Smooth muscle cell (in vitro differentiated cells): ENCODE results near the gene PITX1. TPM values are rescaled to one million over a fixed set of nuclear protein-coding genes. Genes with fewer than 3 reads are reported as not detected.

ENCODE experiments used
- DNase-seq: peaks from one replicate; lab custom pipeline; 2025; ENCODE audit not compliant: unreplicated experiment; lab: John Stamatoyannopoulos, UW
- H2AFZ ChIP-seq: fragments of 200-600 bp; sonication (generic); 2 replicates; pipeline ENCODE4 v1.6.0; 2016; ENCODE audit warnings: antibody characterized with exemption, low read depth, mild to moderate bottlenecking
- H3F3A ChIP-seq: fragments of 200-600 bp; sonication (generic); 2 replicates; pipeline ENCODE4 v1.6.0; 2017; ENCODE audit warnings: antibody characterized with exemption, low read depth
- H3K27ac ChIP-seq: fragments of 200-600 bp; sonication (generic); 2 replicates; pipeline ENCODE4 v1.5.1; 2016; ENCODE audit warnings: low read depth, mild to moderate bottlenecking
- H3K27me3 ChIP-seq: fragments of 200-600 bp; sonication (generic); 2 replicates; pipeline ENCODE4 v1.6.1; 2016; ENCODE audit warnings: low read depth, mild to moderate bottlenecking
- H3K36me3 ChIP-seq: fragments of 200-600 bp; sonication (generic); 2 replicates; pipeline ENCODE4 v1.5.1; 2016; ENCODE audit warnings: low read depth
- H3K4me1 ChIP-seq: fragments of 200-600 bp; sonication (generic); 2 replicates; pipeline ENCODE4 v1.5.1; 2016; ENCODE audit warnings: low read depth
- H3K4me2 ChIP-seq: fragments of 200-600 bp; sonication (generic); 2 replicates; pipeline ENCODE4 v1.6.0; 2016; ENCODE audit warnings: mild to moderate bottlenecking
- H3K4me3 ChIP-seq: fragments of 200-600 bp; sonication (generic); 2 replicates; pipeline ENCODE4 v1.5.1; 2016; ENCODE audit warnings: mild to moderate bottlenecking
- H3K79me2 ChIP-seq: fragments of 200-600 bp; sonication (generic); 2 replicates; pipeline ENCODE4 v1.6.0; 2016; ENCODE audit warnings: low read depth, mild to moderate bottlenecking
- H3K9ac ChIP-seq: fragments of 200-600 bp; sonication (generic); 2 replicates; pipeline ENCODE4 v1.6.0; 2016; ENCODE audit warnings: low read depth
- H3K9me3 ChIP-seq: fragments of 200-600 bp; sonication (generic); replicated peaks from 2 replicates; pipeline ENCODE4 v1.5.1; 2016; ENCODE audit warnings: low read depth
- H4K20me1 ChIP-seq: fragments of 200-600 bp; sonication (generic); 2 replicates; pipeline ENCODE4 v1.6.0; 2016; ENCODE audit warnings: low read depth
- CTCF ChIP-seq: fragments of 200-600 bp; sonication (generic); IDR thresholded peaks from 2 replicates; pipeline ENCODE4 v1.5.1; 2017; ENCODE audit warnings: borderline replicate concordance, mild to moderate bottlenecking, antibody characterized with exemption; ENCODE audit not compliant: insufficient read depth, poor library complexity, severe bottlenecking
- WGBS: methylation state at CpG from one replicate; pipeline ENCODE4 v1.1.7; 2016; ENCODE audit warnings: low lambda C conversion rate; 5-methylcytosine and 5-hydroxymethylcytosine counted together
- polyA plus RNA-seq: library from polyadenylated mRNA; unstranded; fragments of >200 nt; fragmentation: Nextera tagmentation; extraction: Ambion mirVana; gene quantifications from 2 replicates; pipeline ENCODE4 v1.2.1, GENCODE V29; 2016
- total RNA-seq: library from RNA; depleted of rRNA; stranded (reverse); fragments of >200 nt; gene quantifications from 2 replicates; pipeline ENCODE4 v1.2.3, GENCODE V29; 2014

PITX1 gene
- total and polyA plus RNA-seq, 2 experiments from 2014 or later = 161 to 473 TPM

- Histone ChIP-seq H3K4me3 (no peak overlapping the region), H4K20me1 (no peaks in the 10 kb centered on the region), H3K9me3 (no peaks in the 10 kb centered on the region), H3K27me3 (no peaks in the 10 kb centered on the region), H3K4me1 (no peaks in the 10 kb centered on the region), H3K79me2 (no peaks in the 10 kb centered on the region), H3K36me3 (no peaks in the 10 kb centered on the region), H3K27ac (no peak overlapping the region), H3F3A (no peaks in the 10 kb centered on the region), H3K9ac (no peak overlapping the region), H2AFZ (no peak overlapping the region), H3K4me2 (no peak overlapping the region)
- no peak for TF ChIP-seq CTCF
- WGBS = 30% methylated on average over 8 of the region's 8 CpGs
- no peak for DNase-seq
Measured at GRCh38 chr5:135058331-135058732, 24.3 kb upstream of the PITX1 start.

- no peak for TF ChIP-seq CTCF
- DNase-seq = no peak
- Histone ChIP-seq H3K27ac (no peak overlapping the region), H3K79me2 (no peaks in the 10 kb centered on the region), H3K9ac (no peak overlapping the region), H3K4me2 (no peak overlapping the region), H3K4me3 (no peak overlapping the region), H3K27me3 (no peaks in the 10 kb centered on the region), H4K20me1 (no peaks in the 10 kb centered on the region), H2AFZ (no peak overlapping the region), H3K9me3 (no peaks in the 10 kb centered on the region), H3F3A (no peaks in the 10 kb centered on the region), H3K36me3 (no peaks in the 10 kb centered on the region), H3K4me1 (no peaks in the 10 kb centered on the region)
- WGBS = 83% methylated on average over 2 of the region's 2 CpGs
Measured at GRCh38 chr5:135057233-135057632, 23.2 kb upstream of the PITX1 start.

GRCh38 chr5:135056316-135057030 lies 22.4 kb upstream of the PITX1 start:
- Histone ChIP-seq H3F3A (no peaks in the 10 kb centered on the region), H4K20me1 (no peaks in the 10 kb centered on the region), H3K27ac (no peak overlapping the region), H3K9ac (no peak overlapping the region), H3K4me3 (no peak overlapping the region), H2AFZ (no peak overlapping the region), H3K27me3 (peaks cover under 1% of the 10 kb centered on the region), H3K79me2 (no peaks in the 10 kb centered on the region), H3K36me3 (no peaks in the 10 kb centered on the region), H3K4me2 (no peak overlapping the region), H3K9me3 (no peaks in the 10 kb centered on the region), H3K4me1 (no peaks in the 10 kb centered on the region)
- no peak for DNase-seq
- 83% methylated on average over 8 of the region's 8 CpGs for WGBS
- no peak for TF ChIP-seq CTCF

- Histone ChIP-seq H4K20me1 (no peaks in the 10 kb centered on the region), H3K4me1 (peaks cover under 1% of the 10 kb centered on the region), H2AFZ (no peak overlapping the region), H3K27me3 (peaks cover 11% of the 10 kb centered on the region), H3F3A (no peaks in the 10 kb centered on the region), H3K27ac (no peak overlapping the region), H3K4me2 (no peak overlapping the region), H3K9me3 (no peaks in the 10 kb centered on the region), H3K36me3 (no peaks in the 10 kb centered on the region), H3K79me2 (no peaks in the 10 kb centered on the region), H3K9ac (no peak overlapping the region), H3K4me3 (no peak overlapping the region)
- DNase-seq = no peak
- 92% methylated on average over 5 of the region's 5 CpGs for WGBS
- TF ChIP-seq CTCF = no peak
Measured at GRCh38 chr5:135055396-135055795, 21.4 kb upstream of the PITX1 start.
